GM12891 (cell line): ENCODE results near the gene CISH.

ENCODE experiments used
- PAX5 ChIP-seq: IDR thresholded peaks from 2 replicates; pipeline ENCODE4 v1.6.1; 2011; ENCODE audit warnings: low read length, moderate library complexity, mild to moderate bottlenecking; ENCODE audit not compliant: insufficient read depth, severe bottlenecking
- POLR2A ChIP-seq: IDR thresholded peaks from 2 replicates; pipeline ENCODE4 v1.6.1; 2011; ENCODE audit warnings: low read depth, low read length, control low read depth
- POLR2AphosphoS5 ChIP-seq: IDR thresholded peaks from 2 replicates; pipeline ENCODE4 v1.6.1; 2011; ENCODE audit warnings: low read depth, low read length, control low read depth
- SPI1 ChIP-seq: IDR thresholded peaks from 2 replicates; pipeline ENCODE4 v1.6.1; 2011; ENCODE audit warnings: low read depth, low read length, control low read depth
- TAF1 ChIP-seq: IDR thresholded peaks from 2 replicates; pipeline ENCODE4 v1.6.1; 2011; ENCODE audit warnings: low read depth, low read length, control low read depth

DNA sequence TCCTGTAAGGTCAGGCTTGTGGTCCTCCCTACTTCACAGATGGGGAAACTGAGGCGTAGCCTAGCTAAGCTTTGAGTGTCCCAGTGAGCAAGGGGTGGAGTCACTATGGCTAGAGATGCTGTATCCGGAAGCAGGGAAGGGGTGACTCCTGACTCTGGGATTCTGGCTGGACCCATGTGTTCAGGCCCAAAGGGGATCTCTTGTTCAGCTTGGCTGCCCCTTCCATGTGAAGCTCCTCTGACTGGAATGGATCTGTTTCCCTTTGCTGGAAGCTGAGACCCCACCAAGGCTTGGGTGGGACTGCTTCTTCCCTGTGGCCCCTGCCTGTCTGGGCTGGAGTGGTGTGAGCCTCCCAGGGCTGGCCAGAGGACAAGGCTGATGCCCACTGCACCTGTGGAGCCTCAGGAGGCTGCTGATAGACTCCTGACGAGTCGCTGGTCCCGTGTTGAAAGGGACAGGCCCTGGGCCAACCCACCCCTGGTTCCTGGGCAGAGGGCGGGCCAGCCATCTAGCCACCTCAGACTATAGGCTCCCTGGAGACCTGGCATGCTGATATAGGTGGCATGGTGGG, 6.4 kb upstream of the CISH start:
- TF ChIP-seq POLR2A (no peak), TAF1 (no peak), POLR2AphosphoS5 (no peak), PAX5 (no peak), SPI1 (no peak)
